OCI-M2 (cell line): ENCODE results near the gene PRMT1.
A peak's percentile ranks its signal among the peaks of the same experiment; 100 is the strongest.
"Not testable (repeated sequence)": the region's sequence is repeated elsewhere in the genome, so short reads cannot be mapped to it uniquely, and the experiment has no call there.

ENCODE experiments used
- DNase-seq: peaks from one replicate; lab custom pipeline; 2025; ENCODE audit not compliant: unreplicated experiment; lab: John Stamatoyannopoulos, UW

The PRMT1 gene

GRCh38 chr19:49677231-49677900 lies at the start of gene PRMT1:
TSS of gene PRMT1 (plus strand) at chr19:49677271. CDS start at chr19:49677281, 10 bp downstream.
- DNase-seq = no peak

DNA sequence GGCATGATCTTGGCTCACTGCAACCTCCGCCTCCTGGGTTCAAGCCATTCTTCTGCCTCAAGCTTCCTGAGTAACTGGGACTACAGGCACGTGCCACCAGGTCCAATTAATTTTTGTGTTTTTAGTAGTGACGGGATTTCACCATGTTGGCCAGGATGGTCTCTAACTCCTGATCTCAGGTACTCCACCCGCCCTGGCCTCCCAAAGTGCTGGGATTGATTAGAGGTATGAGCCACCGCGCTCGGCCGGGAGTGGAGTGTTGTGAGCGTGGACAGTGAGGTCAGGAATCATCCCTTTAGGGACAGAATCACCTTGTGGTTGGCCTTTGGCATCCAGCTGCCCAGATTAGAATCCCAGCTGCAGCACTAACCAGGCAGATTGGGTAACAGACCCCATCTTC lies 47.4 kb upstream of the PRMT1 start:
- DNase-seq = no peak

DNA sequence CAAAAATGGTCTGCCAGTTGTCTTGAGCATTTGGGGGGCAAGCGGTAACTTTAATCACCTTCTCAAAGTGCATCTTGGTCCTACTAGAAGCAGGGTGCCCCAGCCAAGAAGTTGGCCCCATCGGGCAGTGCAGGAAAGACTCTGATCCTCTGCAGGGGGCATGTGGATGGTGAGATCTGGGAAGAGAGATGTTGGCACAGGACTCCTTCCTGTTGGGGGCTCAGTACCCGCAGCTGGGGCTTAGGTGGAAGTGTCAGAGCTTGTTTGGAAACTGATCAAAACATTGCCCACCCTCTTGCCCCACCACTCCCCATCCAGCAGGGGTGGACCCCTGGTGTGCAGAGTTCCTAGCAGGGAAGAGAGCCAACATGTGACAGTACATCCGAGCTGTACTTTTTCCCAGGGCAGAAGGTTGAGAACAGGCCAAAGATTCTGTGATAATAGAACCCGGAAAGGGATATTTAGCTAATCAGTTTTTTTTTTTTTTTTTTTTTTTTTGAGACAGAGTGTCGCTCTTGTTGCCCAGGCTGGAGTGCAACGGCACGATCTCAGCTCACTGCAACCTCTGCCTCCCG lies 46.0 kb upstream of the PRMT1 start:
- no peak for DNase-seq

GRCh38 chr19:49631610-49632192 lies 45.4 kb upstream of the PRMT1 start:
- DNase-seq = no peak

DNA sequence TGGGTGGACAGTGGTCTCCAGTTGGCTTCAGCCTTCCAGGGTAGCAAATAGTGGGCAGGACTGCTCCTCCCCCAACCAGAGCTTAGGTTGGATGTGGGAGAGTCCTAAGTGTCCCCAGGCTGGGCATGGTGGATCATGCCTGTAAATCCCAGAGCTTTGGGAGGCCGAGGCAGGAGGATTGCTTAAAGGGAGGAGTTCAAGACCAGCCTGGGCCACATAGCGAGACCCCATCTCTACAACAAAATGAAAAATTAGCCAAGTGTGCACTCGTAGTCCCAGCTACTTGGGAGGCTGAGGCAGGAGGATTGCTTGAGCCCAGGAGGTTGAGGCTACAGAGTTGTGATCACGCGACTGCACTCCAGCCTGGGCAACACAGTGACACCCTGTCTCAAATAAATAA lies 44.5 kb upstream of the PRMT1 start:
- no peak for DNase-seq

GRCh38 chr19:49633273-49633672 lies 43.8 kb upstream of the PRMT1 start:
- DNase-seq = not testable (repeated sequence)

DNA sequence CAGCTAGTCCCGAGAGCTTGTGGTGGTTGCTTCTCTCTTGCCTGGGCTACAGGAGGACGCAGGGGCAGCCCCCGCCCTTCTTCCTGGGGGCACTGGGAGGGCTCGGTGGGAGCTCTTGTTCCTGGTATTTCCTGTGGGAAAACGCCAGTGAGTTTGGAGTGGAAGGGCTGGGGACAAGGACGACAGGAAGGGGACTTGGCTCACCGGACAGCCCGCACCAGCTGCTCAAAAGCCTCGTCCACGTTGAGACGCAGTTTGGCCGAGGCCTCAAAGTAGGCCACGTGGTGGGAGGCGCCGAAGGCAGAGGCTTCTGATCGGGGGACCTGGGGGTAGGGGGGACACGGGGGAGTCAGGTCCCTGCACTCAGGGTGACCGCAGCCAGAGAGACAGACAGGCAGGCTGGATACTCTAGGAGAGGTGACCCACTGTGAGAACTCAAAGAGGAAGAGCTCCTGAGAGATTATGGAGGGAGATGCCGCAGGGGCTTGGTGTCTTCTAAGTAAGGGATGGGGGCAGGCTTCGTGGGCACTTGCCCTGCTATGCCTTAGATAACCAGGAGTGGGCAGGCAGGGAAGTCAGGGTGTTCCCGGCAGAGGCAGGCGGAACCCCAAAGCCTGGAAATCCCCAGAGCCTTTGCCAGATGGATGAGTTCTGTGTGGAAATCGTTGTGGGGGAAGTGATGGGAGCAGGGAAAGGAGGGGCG lies 41.4 kb upstream of the PRMT1 start:
- no peak for DNase-seq

GRCh38 chr19:49636233-49636932 lies 40.7 kb upstream of the PRMT1 start:
- DNase-seq = no peak

DNA sequence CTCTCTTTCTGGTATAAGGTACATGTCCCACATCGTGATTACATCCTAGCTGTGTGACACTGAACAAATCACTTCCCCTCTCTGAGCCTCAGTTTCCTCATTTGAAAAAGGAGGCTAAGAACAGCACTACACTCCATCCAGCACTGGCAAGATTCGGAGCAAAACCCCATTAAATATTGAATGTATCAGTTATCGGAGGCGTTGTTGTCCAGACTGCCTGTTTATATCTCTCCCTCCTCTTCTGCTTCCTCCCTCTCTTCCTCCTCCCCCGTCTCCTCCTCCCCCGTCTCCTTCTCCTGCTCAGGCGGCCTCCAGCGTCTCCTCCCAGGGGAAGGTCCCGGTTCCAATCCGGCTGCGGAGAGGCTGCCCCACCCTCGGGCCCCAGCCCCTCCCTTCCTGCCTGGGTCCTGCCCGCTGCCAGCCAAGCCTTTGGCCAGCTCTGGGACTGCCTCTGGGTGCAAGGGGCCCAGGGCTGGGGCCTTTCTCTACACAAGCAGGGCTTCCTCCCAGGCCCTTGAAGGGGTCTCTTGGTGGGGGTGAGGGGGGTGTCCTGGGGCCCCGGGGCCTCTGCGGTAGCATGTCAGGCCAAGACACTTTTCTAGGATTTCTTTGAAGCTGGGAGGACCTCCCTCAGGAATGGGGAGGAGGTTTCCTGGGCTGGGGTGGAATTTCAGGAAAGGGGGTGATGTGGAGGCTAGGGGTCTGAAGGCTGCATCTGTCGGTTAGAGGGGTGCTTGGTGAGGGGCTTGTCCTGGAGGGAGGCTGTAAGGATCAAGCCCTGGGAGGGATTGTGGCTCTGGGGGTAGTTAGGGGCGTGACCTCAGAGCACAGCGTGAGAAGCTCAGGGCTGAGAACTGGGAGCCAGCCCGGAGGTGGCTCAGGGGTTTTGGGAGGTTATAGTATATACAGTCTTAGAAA lies 39.0 kb upstream of the PRMT1 start:
- no peak for DNase-seq

DNA sequence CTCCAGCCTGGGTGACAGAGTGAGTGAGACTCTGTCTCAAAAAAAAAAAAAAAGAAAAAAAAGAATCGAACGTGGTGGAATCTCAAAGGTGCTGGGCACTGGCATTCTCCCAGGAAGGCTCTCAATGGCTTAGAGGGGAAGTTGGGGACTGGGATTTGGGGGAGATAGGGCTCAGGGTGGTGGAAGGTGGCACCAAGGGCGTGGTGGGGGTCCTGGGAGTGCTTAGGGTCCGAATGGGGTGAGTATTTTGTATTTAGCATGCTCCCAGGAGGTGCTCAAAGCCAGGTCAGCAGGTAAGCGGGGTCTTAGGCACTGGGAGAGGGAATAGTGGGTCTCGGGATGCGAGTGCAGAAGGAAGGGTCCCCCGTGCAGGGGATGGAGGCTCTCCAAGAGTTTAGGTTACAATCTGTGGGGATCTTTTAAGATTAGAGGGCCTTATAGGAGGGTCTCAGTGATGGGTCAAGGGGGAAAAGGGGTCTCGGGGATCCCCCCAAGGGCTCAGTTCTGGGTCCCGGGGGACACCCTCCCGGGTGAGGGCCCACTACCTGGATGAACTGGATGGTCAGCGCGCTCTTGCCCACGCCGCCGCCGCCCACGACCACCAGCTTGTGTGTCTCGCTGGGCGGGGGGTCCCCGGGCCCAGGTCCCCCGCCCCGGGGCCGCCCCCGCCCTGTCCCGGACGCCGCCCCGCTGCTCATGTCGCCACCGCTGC lies 37.5 kb upstream of the PRMT1 start:
- no peak for DNase-seq

GRCh38 chr19:49640113-49640898 lies 36.8 kb upstream of the PRMT1 start, which contains the start of gene RRAS:
TSS of gene RRAS (minus strand) at chr19:49640143. CDS start at chr19:49640098, 45 bp downstream.
- DNase-seq = peak; percentile 99

DNA sequence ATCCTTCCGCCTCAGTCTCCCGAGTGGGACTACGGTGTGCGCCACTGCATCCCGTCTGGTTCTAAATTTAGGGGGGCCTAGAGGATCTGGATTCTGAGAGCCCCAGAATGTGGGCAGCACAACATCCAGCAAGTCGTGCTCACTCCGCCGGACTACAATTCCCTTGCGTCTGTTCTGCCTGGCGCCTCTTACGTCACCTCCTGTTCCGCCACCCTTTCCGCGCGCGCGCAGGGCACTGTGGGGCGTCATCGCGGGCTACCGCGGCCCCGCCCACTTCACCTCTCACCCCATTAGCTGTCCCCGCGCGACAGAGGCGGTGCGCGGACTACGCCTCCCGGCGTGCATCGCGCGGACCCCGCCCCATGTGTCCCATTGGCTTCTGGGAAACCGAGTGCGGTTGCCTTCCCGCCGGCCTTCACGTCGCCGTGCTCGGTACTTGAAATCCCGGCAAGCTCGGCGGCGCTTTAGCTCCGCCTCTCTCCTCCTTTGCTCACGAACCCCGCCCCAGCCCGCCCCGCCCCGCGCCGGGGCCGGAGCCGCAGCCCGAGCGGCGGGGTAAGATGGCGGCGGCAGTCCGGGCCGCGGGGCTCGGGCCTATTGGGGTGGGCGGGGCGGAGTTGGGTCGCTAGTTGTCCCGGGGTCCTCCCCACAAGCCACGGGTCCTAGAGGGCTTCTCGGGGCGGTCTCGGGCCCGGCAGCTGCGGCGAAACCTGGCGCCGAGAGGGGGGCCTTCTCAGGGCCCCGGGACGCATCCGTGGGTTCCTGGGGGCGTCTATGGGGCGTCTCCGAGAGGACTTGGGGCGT lies 35.2 kb upstream of the PRMT1 start, which contains the start of gene SCAF1:
Gene SCAF1, plus strand, starts transcription at position 522 of the 804 bp plus-strand sequence. CDS start 2,818 bp downstream, outside the sequence.
- DNase-seq = peak; percentile 91

GRCh38 chr19:49642492-49643035 lies 34.5 kb upstream of the PRMT1 start:
- DNase-seq = no peak

DNA sequence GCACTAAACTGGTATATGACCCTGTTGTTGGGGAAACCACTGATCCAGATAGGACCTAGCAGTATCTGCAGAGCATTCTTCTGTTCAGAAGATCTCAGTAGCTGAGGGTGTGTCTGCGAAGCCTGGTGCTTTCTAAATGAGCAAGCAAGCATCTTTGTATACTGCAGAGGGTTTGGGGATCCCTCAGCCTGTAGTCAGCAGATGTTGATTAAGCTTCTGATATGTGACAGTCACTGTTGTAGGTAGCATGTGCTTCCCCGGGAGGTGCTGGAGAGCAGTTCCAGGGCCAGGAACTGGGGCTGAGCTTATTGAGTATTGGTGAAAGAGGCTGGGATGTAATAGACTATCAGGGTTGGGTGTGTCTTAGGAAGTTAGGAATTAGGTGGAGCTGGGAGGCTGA lies 33.6 kb upstream of the PRMT1 start:
- no peak for DNase-seq

DNA sequence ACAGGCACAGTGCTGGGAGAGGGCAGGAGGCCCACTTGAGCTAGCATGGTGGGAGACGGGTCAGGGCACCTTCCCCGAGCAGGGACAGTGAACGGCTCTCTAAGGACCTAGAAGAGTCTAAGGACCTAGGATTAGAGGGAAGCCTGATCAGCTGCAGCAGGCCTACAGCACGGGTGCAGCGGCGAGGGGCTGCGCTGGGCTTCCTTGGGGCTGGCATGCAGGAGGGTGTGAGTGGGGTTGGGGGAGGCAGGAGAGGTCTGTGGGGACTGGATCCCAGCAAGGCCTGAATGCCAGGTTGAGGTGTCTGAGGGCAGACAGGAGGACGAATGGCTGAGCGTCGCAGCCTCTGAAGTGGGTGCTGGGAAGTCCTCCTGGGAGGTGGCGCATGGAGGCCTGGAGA lies 31.5 kb upstream of the PRMT1 start:
- DNase-seq = no peak

GRCh38 chr19:49645995-49646394 lies 31.1 kb upstream of the PRMT1 start:
- no peak for DNase-seq

- no peak for DNase-seq
Measured at GRCh38 chr19:49646586-49646985, 30.5 kb upstream of the PRMT1 start.
